HG03108 (cell line): ENCODE measurements around the gene LRRIQ4.

ENCODE experiments used
- ATAC-seq: cut with Tn5 transposase; IDR thresholded peaks from one replicate; pipeline ENCODE4 v1.9.1; 2021; ENCODE audit warnings: moderate library complexity; ENCODE audit not compliant: unreplicated experiment

The LRRIQ4 gene

GRCh38 chr3:169812332-169813235, at the start of gene LRRIQ4, which contains the start of gene LRRC34:
TSS of gene LRRIQ4 (plus strand) at chr3:169812870. CDS start at chr3:169821922, 9,052 bp downstream.
TSS of gene LRRC34 (minus strand) at chr3:169812904. CDS start at chr3:169812548, 356 bp downstream.
- ATAC-seq = peak; percentile 65

- peak; percentile 28 for ATAC-seq
Observed at GRCh38 chr3:169764312-169764881, 48.3 kb upstream of the LRRIQ4 start.

GRCh38 chr3:169764882-169765612, 47.6 kb upstream of the LRRIQ4 start, which contains the start of gene TERC:
TSS of gene TERC (minus strand) at chr3:169765060.
- peak; percentile 70 for ATAC-seq

- ATAC-seq = peak; percentile 15
Observed at GRCh38 chr3:169769287-169770181, 43.1 kb upstream of the LRRIQ4 start, which contains the start of gene ACTRT3. TSS of gene ACTRT3 (minus strand) at chr3:169769561. CDS start at chr3:169769520, 41 bp downstream.

- no peak for ATAC-seq
Observed at GRCh38 chr3:169771497-169772304, 41.0 kb upstream of the LRRIQ4 start.

- peak; percentile 23 for ATAC-seq
Observed at GRCh38 chr3:169772305-169772896, 40.3 kb upstream of the LRRIQ4 start.

- ATAC-seq = peak; percentile 83
Observed at GRCh38 chr3:169772897-169773816, 39.5 kb upstream of the LRRIQ4 start, which contains the start of gene MYNN. TSS of gene MYNN (plus strand) at chr3:169773396. CDS start at chr3:169774296, 900 bp downstream.

GRCh38 chr3:169774186-169774585, 38.5 kb upstream of the LRRIQ4 start:
- no peak for ATAC-seq

GRCh38 chr3:169777822-169778221, 34.8 kb upstream of the LRRIQ4 start:
- no peak for ATAC-seq

GRCh38 chr3:169780742-169781141, 31.9 kb upstream of the LRRIQ4 start:
- ATAC-seq = no peak

- no peak for ATAC-seq
Observed at GRCh38 chr3:169781209-169781855, 31.3 kb upstream of the LRRIQ4 start.

- no peak for ATAC-seq
Observed at GRCh38 chr3:169787120-169787519, 25.6 kb upstream of the LRRIQ4 start.

GRCh38 chr3:169787791-169788190, 24.9 kb upstream of the LRRIQ4 start:
- ATAC-seq = no peak

- no peak for ATAC-seq
Observed at GRCh38 chr3:169790219-169790618, 22.5 kb upstream of the LRRIQ4 start.

- no peak for ATAC-seq
Observed at GRCh38 chr3:169790687-169791429, 21.8 kb upstream of the LRRIQ4 start.

- ATAC-seq = no peak
Observed at GRCh38 chr3:169792359-169792758, 20.3 kb upstream of the LRRIQ4 start.

GRCh38 chr3:169804681-169805080, 8.0 kb upstream of the LRRIQ4 start:
- ATAC-seq = no peak
